ENCODE data around the gene PRKCH.

Gene PRKCH

GRCh38 chr14:61491876-61492434 is 170.6 kb downstream of the PRKCH start:
- DNase-seq (ENCODE audit: low read depth) = no peak

DNA sequence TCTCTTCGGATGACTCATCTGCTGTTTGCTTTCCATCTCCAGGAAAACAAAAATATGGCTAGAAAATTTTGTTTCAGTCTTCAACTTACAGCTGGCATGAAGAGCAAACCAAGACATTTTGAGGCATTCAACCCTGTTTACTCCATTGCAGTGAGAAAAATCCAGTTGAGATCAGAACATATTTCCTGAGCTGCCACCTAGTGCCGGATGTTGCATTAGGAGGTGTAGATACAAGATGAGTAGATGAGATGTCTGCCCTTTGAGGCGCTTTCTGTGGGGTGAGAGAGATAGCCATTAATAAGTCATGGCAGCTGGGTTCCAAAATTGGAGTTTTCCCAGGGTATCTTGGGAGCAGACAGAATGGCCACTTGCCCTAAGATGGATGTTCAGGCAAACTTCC is 171.1 kb downstream of the PRKCH start:
- DNase-seq (ENCODE audit: low read depth) = no peak

DNA sequence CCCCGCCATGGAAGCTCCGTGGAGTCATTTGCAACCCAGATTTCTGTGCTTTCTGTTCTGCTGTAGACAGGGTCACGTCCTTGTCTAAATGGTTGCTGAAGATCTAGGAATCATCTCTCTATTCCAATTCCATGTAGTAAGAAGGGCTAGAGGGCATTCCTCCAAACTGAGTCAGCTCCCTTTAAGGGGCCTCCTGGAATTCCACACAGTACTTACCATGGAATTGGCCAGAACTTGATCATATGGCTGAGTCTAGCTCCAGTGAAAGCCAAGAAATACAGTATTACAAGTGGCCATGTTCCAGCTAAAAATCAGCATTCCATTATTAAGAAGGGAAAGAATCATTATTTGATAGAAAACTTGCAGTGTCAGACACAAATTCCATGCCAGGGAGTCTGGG is 171.9 kb downstream of the PRKCH start:
- no peak for DNase-seq (ENCODE audit: low read depth)

GRCh38 chr14:61494018-61494417 is 172.6 kb downstream of the PRKCH start:
- no peak for DNase-seq (ENCODE audit: low read depth)

- no peak for DNase-seq (ENCODE audit: low read depth)
Measured at GRCh38 chr14:61495809-61496208, 174.4 kb downstream of the PRKCH start.

DNA sequence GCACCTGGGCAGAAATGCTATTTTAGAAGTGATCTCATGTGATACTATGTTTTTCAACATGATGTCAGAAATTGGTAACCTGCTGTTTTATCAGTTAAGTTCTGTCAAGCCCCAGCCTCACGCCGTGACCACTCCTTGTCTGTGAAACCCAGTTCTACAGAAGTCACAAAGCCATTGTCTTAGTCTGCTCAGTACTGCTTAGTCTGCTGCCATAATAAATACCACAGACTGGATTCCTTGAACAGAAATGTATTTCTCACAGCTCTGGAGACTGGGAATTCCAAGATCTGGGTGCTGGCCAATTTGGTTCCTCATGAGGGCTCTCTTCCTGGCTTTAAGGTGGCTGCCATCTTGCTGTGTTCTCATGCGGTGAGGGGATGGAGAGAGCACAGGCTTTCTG is 176.9 kb downstream of the PRKCH start:
- DNase-seq (ENCODE audit: low read depth) = no peak

DNA sequence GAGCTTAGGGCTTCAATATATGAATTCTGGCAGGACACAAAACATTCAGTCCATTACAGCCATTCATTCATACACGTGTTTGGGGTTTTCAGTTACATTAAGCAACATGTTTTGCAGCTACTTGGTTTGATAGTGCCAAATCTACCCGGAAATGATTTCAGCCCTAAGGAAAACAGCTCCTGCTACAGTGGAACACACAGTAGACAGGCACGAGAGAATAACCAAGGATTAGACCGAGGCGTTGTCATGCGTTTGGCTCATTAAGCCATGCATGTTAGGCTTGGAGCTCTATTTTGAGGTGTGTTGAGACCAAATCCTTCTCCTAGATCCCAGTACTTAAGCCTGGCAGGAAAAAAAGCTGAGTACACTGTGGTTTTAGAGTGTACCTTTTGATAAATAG is 177.4 kb downstream of the PRKCH start:
- no peak for DNase-seq (ENCODE audit: low read depth)

DNA sequence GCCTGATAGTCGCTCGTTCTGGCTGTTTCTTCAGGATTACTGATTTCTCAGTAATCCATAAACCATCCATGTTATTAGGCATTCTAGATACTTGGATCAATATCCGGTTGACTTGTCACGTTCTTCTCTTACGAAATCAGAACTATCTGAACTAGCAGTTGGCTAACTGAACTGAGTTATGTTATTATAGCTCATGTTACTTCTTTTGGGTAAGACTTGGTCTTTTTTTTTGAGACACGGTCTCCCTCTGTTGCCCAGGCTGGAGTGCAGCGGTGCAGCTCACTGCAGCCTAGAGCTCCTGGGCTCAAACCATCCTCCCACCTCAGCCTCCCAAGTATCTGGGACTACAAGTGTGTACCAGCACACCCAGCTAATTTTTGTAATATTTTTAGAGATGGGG is 178.6 kb downstream of the PRKCH start:
- no peak for DNase-seq (ENCODE audit: low read depth)

- no peak for DNase-seq (ENCODE audit: low read depth)
Measured at GRCh38 chr14:61501714-61502458, 180.5 kb downstream of the PRKCH start.

GRCh38 chr14:61502459-61503093 is 181.2 kb downstream of the PRKCH start:
- DNase-seq (ENCODE audit: low read depth) = no peak

DNA sequence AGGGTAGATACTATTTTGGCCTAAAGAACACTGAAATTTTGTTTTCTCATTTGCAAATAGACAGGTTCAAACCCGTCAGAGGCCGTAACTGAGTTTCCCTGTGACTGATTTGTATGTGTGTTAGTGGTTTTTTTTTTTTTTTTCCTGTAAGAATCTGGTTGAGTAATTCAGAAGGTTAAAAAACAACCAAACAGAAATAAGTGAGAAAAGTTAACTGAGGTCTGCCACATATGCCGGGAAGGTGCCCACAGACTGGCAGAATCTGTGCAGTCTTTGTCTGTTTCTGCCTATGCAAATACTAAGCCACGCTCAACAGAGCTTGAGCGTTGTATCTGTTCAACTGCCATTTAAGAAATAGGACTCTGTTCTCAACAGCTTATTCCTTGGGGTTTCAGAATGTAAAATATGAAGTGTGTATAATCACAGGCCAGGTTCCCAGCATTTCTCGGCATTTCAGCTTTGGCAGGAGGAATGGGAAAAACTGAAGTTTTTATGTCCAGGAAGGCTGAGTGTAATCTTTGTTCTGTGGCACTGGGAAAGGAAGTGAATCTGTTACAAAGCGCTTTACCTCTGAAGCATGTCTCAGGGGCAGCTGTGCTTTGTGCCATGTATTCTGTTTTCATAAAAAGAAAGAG is 181.9 kb downstream of the PRKCH start:
- peak; percentile 34 for DNase-seq (ENCODE audit: low read depth)

- DNase-seq (ENCODE audit: low read depth) = no peak
Measured at GRCh38 chr14:61504901-61505300, 183.5 kb downstream of the PRKCH start.

- no peak for DNase-seq (ENCODE audit: low read depth)
Measured at GRCh38 chr14:61505815-61506809, 184.7 kb downstream of the PRKCH start.

GRCh38 chr14:61508526-61508925 is 187.1 kb downstream of the PRKCH start:
- no peak for DNase-seq (ENCODE audit: low read depth)

GRCh38 chr14:61510736-61511557 is 189.6 kb downstream of the PRKCH start:
- DNase-seq (ENCODE audit: low read depth) = no peak

GRCh38 chr14:61511558-61511948 is 190.2 kb downstream of the PRKCH start:
- DNase-seq (ENCODE audit: low read depth) = peak; percentile 31

DNA sequence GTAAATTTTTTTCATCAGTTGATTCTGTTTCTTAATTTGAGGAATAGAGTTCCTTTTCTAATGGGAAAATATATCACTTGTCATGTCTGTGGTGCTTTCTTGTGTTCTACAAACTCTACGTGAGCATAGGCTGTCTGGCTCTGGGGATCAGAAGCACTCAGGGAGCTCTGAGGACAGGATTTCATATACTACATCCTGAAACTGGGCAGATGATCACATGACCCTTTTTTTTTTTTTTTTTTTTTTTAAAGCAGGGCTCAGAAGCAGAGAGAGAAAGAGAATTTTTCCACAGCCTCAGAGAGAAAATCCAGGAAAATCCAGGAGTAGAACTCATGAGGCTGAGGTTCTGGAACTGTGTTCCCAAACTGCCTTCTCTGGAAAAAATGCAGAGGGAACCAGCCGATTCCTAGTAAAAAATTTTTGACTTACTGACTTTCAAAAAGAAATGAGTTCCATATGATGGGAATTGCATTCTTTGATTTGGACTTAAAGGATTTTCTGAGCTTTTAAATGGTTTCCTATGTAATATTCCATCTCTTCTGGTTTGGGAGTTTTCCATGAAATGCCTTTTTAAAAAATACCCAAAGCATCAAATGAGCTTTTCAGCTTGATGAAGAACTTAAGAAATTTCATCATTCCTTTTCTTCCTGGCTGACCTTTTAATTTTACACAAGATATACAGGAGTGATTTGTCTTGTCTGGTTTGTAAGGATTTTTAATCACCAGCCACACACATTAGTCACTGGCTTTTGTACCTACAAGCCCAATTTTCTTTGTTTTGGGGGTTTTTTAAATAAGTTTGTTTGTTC is 190.9 kb downstream of the PRKCH start:
- DNase-seq (ENCODE audit: low read depth) = no peak

DNA sequence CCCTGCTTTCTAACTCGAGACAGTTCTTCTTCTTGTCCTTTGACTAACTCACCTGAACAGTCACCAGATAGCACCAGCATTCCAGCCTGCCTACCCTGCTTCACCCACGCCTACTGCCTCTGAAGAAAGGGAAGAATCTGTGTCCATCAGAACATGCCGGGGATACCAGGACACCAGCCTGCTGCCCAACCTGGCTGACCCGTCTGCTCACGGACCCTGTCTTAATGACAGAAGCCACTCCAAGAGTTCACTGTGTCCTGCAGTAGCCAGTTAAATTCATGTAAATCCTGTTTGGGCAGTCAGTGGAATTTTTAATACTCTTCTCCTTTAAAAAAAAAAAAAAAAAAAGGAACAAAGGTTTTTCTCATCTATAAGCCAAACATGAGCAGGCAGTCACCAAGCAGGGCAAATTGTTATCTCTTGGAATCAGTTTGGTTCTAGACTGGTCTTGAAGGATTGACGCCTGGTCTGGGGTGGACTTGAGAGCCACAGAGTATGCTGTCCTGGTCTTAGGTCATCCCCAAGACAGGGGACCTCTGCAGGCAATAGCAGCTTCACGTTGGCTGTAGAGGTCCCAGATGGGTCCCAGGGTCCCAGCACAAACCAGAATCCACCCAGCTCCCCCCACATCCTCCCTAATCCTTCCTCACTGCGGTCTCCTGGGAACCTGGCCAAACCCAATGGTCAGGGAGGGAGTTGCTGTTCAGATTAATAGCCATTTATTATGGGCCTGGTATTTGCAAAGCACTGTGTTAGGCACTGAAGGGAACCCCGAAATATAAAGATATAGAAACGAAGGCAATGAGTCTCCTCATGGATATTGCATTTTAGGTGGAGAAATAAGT is 192.8 kb downstream of the PRKCH start:
- no peak for DNase-seq (ENCODE audit: low read depth)

DNA sequence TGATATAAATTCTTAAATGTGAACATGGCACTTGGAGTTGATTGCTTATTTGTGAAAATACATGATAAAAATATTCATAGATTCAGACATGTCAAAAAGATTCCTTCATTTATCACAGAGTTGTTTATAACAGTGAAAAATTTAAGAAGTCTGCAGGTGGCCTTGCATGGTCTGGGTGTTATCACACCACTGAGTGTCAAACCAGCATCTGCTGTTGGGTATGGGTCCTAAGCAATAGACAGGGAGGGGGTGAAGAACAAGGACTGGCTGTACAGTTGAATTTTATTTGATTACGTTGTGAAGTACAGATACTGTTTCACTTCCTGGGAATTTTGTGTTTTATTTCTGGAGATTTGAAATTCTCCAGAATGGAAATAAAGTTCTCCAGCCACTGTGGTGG is 193.5 kb downstream of the PRKCH start:
- no peak for DNase-seq (ENCODE audit: low read depth)

Data from activated gamma-delta T cell treated with anti-CD3 and anti-CD28 coated beads, Interleukin-2, amount 50 U/mL, for 16 hours (primary cell).